HepG2 (cell line): ENCODE data around the gene L1CAM. TPM values are rescaled to one million over a fixed set of nuclear protein-coding genes. Genes with fewer than 3 reads are reported as not detected.

Experiments
- ATF7-NPFF ChIP-seq: sonication (generic); formaldehyde crosslinking; IDR thresholded peaks from 2 replicates; pipeline ENCODE4 v1.8.1; 2023; ENCODE audit warnings: mild to moderate bottlenecking, low read depth, missing genetic modification reagents, moderate library complexity
- SALL2 ChIP-seq: sonication (generic); formaldehyde crosslinking; IDR thresholded peaks from 2 replicates; pipeline ENCODE4 v1.8.1; 2023; ENCODE audit warnings: mild to moderate bottlenecking, missing genetic modification reagents, inconsistent platforms
- TEF ChIP-seq: sonication (generic); formaldehyde crosslinking; IDR thresholded peaks from 2 replicates; pipeline ENCODE4 v1.5.0; 2020; ENCODE audit warnings: missing genetic modification reagents
- YY1 ChIP-seq: IDR thresholded peaks from 2 replicates; pipeline ENCODE4 v1.6.1; 2011; ENCODE audit warnings: low read length, low read depth, moderate library complexity, mild to moderate bottlenecking; ENCODE audit not compliant: insufficient read depth, insufficient replicate concordance
- ZNF441 ChIP-seq: sonication (generic); formaldehyde crosslinking; IDR thresholded peaks from 2 replicates; pipeline ENCODE4 v1.7.0; 2021; ENCODE audit warnings: missing genetic modification reagents, borderline replicate concordance
- polyA plus RNA-seq, 8 experiments: library from polyadenylated mRNA; depleted of rRNA in 3 of 8; stranded (reverse) in 7 of 8; unstranded in 1 of 8; fragments of >200 nt; fragmentation: Illumina TruSeq in 4 of 8; extraction: Trizol in 4 of 8; gene quantifications; 2 replicates each; pipeline versions ENCODE4 v1.2.1 to v1.2.3, GENCODE V29; 2011 to 2016; ENCODE audit warnings: low read depth in 4 of 8, missing spikeins in 1 of 8, mixed read lengths in 1 of 8; ENCODE audit not compliant: insufficient read depth in 1 of 8
- total RNA-seq, 5 experiments: library from RNA; depleted of rRNA; stranded (reverse); fragments of >200 nt; fragmentation: Illumina TruSeq; extraction: Trizol; gene quantifications; 2 replicates each; pipeline ENCODE4 v1.2.3, GENCODE V29; 2016; ENCODE audit warnings: low read depth in 1 of 5
- TF ChIP-seq, protein P1 (sequence below): sonication (generic); formaldehyde crosslinking; IDR thresholded peaks from 2 replicates; pipeline ENCODE4 v1.4.0; 2020; ENCODE audit warnings: missing genetic modification reagents
- TF ChIP-seq, protein P2 (sequence below): IDR thresholded peaks from 2 replicates; pipeline ENCODE4 v1.6.1; 2016; ENCODE audit warnings: missing compliant biosample characterization, missing genetic modification reagents, borderline replicate concordance
- TF ChIP-seq, protein P3 (sequence below): sonication (generic); formaldehyde crosslinking; IDR thresholded peaks from 2 replicates; pipeline ENCODE4 v1.5.0; 2020; ENCODE audit warnings: mild to moderate bottlenecking, missing genetic modification reagents
- TF ChIP-seq, protein P4 (sequence below), 2 experiments: sonication (generic) in 1 of 2; formaldehyde crosslinking in 1 of 2; IDR thresholded peaks; 2 replicates each; pipeline versions ENCODE4 v1.5.1 to v1.6.1; 2011 to 2020; ENCODE audit warnings: borderline replicate concordance in 1 of 2, low read depth in 1 of 2, low read length in 1 of 2, mild to moderate bottlenecking in 1 of 2, missing genetic modification reagents in 1 of 2, moderate library complexity in 1 of 2
- TF ChIP-seq, protein P5 (sequence below): sonication (generic); formaldehyde crosslinking; IDR thresholded peaks from 2 replicates; pipeline ENCODE4 v1.4.0; 2020; ENCODE audit warnings: low read depth, missing genetic modification reagents

The L1CAM gene
- total and polyA plus RNA-seq, 2 of the 13 experiments (the other 11 are each of a cell fraction or from before 2014, with no cell fraction given) = 1.4 to 2.0 TPM

DNA sequence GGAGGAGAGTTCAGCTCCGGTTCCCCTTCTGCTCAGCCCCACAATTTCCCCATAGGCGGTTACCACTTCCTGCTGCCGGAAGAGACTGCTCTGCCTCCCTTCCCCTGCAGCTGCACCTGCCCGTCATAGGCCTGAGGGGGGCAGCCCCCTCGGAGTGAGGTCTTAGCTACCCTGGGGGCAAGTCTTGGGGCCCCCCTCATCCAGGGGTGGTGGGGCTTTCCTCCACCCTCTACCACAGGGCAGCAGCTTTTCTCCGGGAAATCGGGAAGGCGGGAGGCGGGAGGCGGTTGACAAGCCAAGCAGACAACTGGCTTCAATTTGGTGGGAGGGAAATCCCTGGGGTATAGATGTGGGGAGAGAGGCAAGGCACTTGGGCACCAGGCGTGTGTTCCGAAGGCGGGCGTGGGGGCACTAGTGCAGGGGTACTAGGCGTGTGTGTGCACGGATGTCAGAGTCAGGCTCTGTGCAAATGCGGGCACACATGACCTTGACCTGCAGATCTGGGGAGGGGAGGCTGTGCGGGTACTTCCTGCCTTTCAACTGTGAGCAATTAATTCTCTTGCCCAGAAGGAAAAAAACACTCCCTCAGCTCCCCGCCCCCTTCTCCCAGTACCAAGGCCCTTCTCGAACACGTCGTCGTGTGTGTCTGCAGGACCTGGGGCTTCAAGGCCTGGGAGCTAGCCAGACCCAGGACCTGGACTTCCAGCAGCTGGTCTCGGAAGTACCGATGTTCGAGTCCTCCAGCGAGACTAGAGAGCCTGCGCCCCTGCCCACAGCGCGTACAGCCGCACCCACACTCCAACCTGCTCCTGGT is 41.1 kb upstream of the L1CAM start (continued):
- TF ChIP-seq, protein P1, sequence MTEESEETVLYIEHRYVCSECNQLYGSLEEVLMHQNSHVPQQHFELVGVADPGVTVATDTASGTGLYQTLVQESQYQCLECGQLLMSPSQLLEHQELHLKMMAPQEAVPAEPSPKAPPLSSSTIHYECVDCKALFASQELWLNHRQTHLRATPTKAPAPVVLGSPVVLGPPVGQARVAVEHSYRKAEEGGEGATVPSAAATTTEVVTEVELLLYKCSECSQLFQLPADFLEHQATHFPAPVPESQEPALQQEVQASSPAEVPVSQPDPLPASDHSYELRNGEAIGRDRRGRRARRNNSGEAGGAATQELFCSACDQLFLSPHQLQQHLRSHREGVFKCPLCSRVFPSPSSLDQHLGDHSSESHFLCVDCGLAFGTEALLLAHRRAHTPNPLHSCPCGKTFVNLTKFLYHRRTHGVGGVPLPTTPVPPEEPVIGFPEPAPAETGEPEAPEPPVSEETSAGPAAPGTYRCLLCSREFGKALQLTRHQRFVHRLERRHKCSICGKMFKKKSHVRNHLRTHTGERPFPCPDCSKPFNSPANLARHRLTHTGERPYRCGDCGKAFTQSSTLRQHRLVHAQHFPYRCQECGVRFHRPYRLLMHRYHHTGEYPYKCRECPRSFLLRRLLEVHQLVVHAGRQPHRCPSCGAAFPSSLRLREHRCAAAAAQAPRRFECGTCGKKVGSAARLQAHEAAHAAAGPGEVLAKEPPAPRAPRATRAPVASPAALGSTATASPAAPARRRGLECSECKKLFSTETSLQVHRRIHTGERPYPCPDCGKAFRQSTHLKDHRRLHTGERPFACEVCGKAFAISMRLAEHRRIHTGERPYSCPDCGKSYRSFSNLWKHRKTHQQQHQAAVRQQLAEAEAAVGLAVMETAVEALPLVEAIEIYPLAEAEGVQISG (CRISPR knock-in tag) = no peak
- TF ChIP-seq, protein P2, sequence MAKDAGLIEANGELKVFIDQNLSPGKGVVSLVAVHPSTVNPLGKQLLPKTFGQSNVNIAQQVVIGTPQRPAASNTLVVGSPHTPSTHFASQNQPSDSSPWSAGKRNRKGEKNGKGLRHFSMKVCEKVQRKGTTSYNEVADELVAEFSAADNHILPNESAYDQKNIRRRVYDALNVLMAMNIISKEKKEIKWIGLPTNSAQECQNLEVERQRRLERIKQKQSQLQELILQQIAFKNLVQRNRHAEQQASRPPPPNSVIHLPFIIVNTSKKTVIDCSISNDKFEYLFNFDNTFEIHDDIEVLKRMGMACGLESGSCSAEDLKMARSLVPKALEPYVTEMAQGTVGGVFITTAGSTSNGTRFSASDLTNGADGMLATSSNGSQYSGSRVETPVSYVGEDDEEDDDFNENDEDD = no peak; the same call in 1 of the 2 replicates
- TF ChIP-seq SALL2 (CRISPR knock-in tag) = no peak
- TF ChIP-seq, protein P3, sequence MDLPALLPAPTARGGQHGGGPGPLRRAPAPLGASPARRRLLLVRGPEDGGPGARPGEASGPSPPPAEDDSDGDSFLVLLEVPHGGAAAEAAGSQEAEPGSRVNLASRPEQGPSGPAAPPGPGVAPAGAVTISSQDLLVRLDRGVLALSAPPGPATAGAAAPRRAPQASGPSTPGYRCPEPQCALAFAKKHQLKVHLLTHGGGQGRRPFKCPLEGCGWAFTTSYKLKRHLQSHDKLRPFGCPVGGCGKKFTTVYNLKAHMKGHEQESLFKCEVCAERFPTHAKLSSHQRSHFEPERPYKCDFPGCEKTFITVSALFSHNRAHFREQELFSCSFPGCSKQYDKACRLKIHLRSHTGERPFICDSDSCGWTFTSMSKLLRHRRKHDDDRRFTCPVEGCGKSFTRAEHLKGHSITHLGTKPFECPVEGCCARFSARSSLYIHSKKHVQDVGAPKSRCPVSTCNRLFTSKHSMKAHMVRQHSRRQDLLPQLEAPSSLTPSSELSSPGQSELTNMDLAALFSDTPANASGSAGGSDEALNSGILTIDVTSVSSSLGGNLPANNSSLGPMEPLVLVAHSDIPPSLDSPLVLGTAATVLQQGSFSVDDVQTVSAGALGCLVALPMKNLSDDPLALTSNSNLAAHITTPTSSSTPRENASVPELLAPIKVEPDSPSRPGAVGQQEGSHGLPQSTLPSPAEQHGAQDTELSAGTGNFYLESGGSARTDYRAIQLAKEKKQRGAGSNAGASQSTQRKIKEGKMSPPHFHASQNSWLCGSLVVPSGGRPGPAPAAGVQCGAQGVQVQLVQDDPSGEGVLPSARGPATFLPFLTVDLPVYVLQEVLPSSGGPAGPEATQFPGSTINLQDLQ (CRISPR knock-in tag) = no peak
- TF ChIP-seq TEF = no peak
- TF ChIP-seq ZNF441 (CRISPR knock-in tag) = 0 out of 2 replicates have a peak, but pooled peaks have one; percentile 11
- TF ChIP-seq, protein P4, sequence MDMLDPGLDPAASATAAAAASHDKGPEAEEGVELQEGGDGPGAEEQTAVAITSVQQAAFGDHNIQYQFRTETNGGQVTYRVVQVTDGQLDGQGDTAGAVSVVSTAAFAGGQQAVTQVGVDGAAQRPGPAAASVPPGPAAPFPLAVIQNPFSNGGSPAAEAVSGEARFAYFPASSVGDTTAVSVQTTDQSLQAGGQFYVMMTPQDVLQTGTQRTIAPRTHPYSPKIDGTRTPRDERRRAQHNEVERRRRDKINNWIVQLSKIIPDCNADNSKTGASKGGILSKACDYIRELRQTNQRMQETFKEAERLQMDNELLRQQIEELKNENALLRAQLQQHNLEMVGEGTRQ (IDR thresholded peaks at IDR 0.05; ENCODE audit: low read depth, low read length) = no peak
- TF ChIP-seq, protein P4 (CRISPR knock-in tag; IDR thresholded peaks at IDR 0.05; ENCODE audit: borderline replicate concordance) = no peak
- TF ChIP-seq ATF7-NPFF (CRISPR knock-in tag) = no peak
- TF ChIP-seq, protein P5, sequence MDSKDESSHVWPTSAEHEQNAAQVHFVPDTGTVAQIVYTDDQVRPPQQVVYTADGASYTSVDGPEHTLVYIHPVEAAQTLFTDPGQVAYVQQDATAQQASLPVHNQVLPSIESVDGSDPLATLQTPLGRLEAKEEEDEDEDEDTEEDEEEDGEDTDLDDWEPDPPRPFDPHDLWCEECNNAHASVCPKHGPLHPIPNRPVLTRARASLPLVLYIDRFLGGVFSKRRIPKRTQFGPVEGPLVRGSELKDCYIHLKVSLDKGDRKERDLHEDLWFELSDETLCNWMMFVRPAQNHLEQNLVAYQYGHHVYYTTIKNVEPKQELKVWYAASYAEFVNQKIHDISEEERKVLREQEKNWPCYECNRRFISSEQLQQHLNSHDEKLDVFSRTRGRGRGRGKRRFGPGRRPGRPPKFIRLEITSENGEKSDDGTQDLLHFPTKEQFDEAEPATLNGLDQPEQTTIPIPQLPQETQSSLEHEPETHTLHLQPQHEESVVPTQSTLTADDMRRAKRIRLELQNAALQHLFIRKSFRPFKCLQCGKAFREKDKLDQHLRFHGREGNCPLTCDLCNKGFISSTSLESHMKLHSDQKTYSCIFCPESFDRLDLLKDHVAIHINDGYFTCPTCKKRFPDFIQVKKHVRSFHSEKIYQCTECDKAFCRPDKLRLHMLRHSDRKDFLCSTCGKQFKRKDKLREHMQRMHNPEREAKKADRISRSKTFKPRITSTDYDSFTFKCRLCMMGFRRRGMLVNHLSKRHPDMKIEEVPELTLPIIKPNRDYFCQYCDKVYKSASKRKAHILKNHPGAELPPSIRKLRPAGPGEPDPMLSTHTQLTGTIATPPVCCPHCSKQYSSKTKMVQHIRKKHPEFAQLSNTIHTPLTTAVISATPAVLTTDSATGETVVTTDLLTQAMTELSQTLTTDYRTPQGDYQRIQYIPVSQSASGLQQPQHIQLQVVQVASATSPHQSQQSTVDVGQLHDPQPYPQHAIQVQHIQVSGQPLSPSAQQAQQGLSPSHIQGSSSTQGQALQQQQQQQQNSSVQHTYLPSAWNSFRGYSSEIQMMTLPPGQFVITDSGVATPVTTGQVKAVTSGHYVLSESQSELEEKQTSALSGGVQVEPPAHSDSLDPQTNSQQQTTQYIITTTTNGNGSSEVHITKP (CRISPR knock-in tag) = no peak
- TF ChIP-seq YY1 = no peak
